Panc1 (cell line): ENCODE data around the gene DEGS2.

Experiments used
- POLR2AphosphoS5 ChIP-seq: IDR thresholded peaks from 2 replicates; pipeline ENCODE4 v1.6.1; 2012; ENCODE audit warnings: mild to moderate bottlenecking, low read depth, low read length, moderate library complexity
- TCF7L2 ChIP-seq: IDR thresholded peaks from 2 replicates; pipeline ENCODE4 v1.6.1; 2011; ENCODE audit warnings: mild to moderate bottlenecking, low read depth, low read length, inconsistent platforms
- TF ChIP-seq, protein P1 (sequence below): fragments of 450-650 bp; IDR thresholded peaks from 2 replicates; pipeline ENCODE4 v1.5.1; 2017; ENCODE audit warnings: mild to moderate bottlenecking

DNA sequence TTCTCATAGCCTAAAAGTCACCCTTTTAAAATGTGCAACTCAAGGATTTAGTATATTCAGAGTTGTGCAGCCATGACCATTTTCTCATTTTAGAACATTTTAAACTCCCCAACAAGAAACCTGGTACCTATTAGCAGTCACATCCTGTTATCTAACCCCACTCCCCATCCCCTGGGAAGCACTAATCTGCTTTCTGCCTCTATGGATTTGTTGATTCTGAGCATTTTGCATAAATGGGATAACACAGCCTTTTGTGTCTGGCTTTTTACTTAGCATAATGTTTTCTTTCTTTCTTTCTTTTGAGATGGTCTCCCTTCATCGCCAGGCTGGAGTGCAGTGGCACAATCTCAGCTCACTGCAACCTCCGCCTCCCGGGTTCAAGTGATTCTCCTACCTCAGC lies 40.9 kb upstream of the DEGS2 start:
- TF ChIP-seq TCF7L2 (no peak), POLR2AphosphoS5 (no peak)
- TF ChIP-seq, protein P1, sequence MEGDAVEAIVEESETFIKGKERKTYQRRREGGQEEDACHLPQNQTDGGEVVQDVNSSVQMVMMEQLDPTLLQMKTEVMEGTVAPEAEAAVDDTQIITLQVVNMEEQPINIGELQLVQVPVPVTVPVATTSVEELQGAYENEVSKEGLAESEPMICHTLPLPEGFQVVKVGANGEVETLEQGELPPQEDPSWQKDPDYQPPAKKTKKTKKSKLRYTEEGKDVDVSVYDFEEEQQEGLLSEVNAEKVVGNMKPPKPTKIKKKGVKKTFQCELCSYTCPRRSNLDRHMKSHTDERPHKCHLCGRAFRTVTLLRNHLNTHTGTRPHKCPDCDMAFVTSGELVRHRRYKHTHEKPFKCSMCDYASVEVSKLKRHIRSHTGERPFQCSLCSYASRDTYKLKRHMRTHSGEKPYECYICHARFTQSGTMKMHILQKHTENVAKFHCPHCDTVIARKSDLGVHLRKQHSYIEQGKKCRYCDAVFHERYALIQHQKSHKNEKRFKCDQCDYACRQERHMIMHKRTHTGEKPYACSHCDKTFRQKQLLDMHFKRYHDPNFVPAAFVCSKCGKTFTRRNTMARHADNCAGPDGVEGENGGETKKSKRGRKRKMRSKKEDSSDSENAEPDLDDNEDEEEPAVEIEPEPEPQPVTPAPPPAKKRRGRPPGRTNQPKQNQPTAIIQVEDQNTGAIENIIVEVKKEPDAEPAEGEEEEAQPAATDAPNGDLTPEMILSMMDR = no peak
